Activated naive CD4-positive, alpha-beta T cell treated with anti-CD3 and anti-CD28 coated beads, Interleukin-2, amount 50 U/mL, for 72 hours (primary cell): ENCODE results near the gene PTPRT. TPM values are rescaled to one million over a fixed set of nuclear protein-coding genes. Genes with fewer than 3 reads are reported as not detected.

ENCODE experiments used
- ATAC-seq, 2 donors: fragments of 150-1000 bp; cut with Tn5 transposase; 2 replicates each; pipeline ENCODE4 v1.10.0; 2021; ENCODE audit warnings: mild to moderate bottlenecking in 2 of 2, moderate library complexity in 2 of 2
- DNase-seq, 2 donors: peaks; one replicate each; pipeline ENCODE4 v3.0.0; 2021 to 2022; ENCODE audit warnings: low spot score in 2 of 2
- H3K27ac Mint-ChIP-seq, 2 donors: one replicate each; pipeline ENCODE4 v1.8.0; 2022; ENCODE audit warnings: mild to moderate bottlenecking in 2 of 2, mixed read lengths in 2 of 2
- H3K36me3 Mint-ChIP-seq, 2 donors: one replicate each; pipeline ENCODE4 v1.8.0; 2022; ENCODE audit warnings: mixed read lengths in 2 of 2
- H3K9me3 Mint-ChIP-seq, 2 donors: one replicate each; pipeline ENCODE4 v1.8.0; 2022; ENCODE audit warnings: mixed read lengths in 2 of 2
- total RNA-seq, 2 donors: library from RNA; stranded (reverse); gene quantifications; one replicate each; pipeline ENCODE4 v1.2.3, GENCODE V29; 2022

Gene PTPRT
- total RNA-seq, 2 donors from 2014 or later, result not detected

DNA sequence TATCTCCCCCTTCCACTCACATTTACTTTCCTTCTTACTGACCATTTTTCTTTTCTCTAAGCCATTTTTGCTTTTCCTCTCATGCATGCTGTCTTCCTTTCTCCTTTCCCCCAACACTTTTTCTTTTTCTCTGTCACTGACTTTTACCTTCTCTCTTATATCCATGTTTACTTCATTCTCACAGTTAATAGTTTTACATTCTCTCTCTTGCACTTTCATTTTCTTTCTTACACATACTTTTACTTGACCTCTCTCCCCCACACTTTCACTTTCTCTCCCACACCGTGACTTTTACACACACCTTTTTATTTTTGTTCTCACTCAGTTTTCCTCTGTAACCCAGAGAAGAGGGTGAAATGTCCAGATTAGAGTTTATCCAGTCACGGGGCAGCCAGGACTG lies 636.3 kb downstream of the PTPRT start:
- peaks cover 0 to 12% of the 10 kb centered on the region in 2 donors for H3K9me3 Mint-ChIP-seq
- no peak for DNase-seq
- ATAC-seq, result no peak
- no peaks in the 10 kb centered on the region for H3K36me3 Mint-ChIP-seq
- no peak overlapping the region for H3K27ac Mint-ChIP-seq

DNA sequence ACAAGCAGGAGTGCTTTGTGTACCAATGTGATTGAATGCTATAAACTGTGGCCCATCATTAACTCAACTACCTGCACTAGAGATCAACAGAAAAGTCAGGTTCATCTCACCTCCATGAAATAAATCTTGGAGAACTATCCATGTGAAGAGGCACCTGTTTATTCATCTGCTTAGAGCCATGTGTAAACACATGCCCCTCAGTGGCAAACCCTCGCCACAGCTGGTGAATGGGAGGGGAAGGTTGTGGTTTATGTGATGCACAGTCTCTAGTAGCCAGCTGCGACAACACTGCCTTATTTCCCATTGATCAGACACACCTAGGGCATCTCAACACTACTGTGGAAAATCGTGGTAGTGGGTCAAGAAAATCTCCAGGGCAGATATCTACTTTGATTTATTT lies 640.2 kb downstream of the PTPRT start:
- Mint-ChIP-seq H3K9me3 (peaks cover 0 to 7% of the 10 kb centered on the region in 2 donors), H3K27ac (no peak overlapping the region), H3K36me3 (no peaks in the 10 kb centered on the region)
- ATAC-seq (no peak), DNase-seq (no peak)

DNA sequence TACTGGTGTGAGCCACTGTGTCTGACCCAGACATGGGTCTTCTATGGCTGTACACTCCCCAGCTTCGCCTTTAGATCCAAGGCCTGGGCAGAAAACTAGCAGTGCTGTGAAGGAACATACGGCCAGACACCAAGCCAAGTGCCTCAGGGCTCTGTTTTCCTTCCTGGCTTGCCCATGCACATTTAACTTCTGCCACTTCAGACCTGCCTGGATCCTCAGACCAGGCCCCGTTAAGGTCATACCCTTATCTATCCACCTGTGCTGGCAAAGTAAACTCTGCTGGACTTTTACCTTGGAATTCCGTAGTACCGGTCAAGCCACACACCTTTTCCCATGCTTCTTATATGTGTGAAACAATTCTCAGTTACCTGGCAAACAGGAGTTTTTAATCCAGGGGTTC lies 644.8 kb downstream of the PTPRT start:
- H3K9me3 Mint-ChIP-seq, result peaks cover 0 to 7% of the 10 kb centered on the region in 2 donors
- H3K27ac Mint-ChIP-seq, result no peak overlapping the region
- DNase-seq (no peak), ATAC-seq (no peak)
- no peaks in the 10 kb centered on the region for H3K36me3 Mint-ChIP-seq

- no peak for ATAC-seq
- no peak overlapping the region for H3K27ac Mint-ChIP-seq
- no peaks in the 10 kb centered on the region for H3K36me3 Mint-ChIP-seq
- H3K9me3 Mint-ChIP-seq, result peaks cover 3 to 4% of the 10 kb centered on the region in 2 donors
- no peak for DNase-seq
These were observed 656.9 kb downstream of the PTPRT start for GRCh38 chr20:42532831-42533230.

GRCh38 chr20:42531508-42531961 lies 658.2 kb downstream of the PTPRT start:
- Mint-ChIP-seq H3K9me3 (peaks cover 3 to 4% of the 10 kb centered on the region in 2 donors), H3K36me3 (no peaks in the 10 kb centered on the region), H3K27ac (no peak overlapping the region)
- DNase-seq, result no peak
- no peak for ATAC-seq

GRCh38 chr20:42530855-42531448 lies 658.8 kb downstream of the PTPRT start:
- H3K27ac Mint-ChIP-seq, result no peak overlapping the region
- no peak for ATAC-seq
- peaks cover 3 to 4% of the 10 kb centered on the region in 2 donors for H3K9me3 Mint-ChIP-seq
- DNase-seq, result no peak
- H3K36me3 Mint-ChIP-seq, result no peaks in the 10 kb centered on the region

- ATAC-seq (no peak), DNase-seq (no peak)
- Mint-ChIP-seq H3K9me3 (peaks cover 3 to 4% of the 10 kb centered on the region in 2 donors), H3K36me3 (no peaks in the 10 kb centered on the region), H3K27ac (no peak overlapping the region)
These were observed 659.5 kb downstream of the PTPRT start for GRCh38 chr20:42530191-42530590.

GRCh38 chr20:42524058-42524457 lies 665.6 kb downstream of the PTPRT start:
- no peak overlapping the region for H3K27ac Mint-ChIP-seq
- ATAC-seq (no peak), DNase-seq (no peak)
- H3K36me3 Mint-ChIP-seq, result no peaks in the 10 kb centered on the region
- peaks cover 9% of the 10 kb centered on the region in 2 donors for H3K9me3 Mint-ChIP-seq

DNA sequence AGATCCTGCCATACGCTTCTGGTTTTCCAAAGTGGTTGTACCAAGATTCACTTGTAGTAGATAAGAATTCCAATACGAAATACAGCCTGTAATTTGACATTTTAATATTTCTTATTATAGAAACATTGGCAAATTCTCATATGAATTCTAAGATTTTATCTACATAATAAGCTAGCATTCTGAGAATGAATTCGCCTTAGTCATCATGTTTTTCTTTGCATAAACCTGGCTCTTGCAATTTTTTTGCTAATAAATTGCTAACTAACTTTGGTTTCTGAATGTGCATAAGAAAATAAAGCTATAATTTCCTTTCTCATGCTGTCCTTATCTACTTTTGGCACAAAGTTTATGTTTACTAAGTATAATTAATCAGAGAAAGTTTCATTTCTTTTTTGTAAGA lies 673.0 kb downstream of the PTPRT start:
- H3K27ac Mint-ChIP-seq, result no peak overlapping the region
- H3K36me3 Mint-ChIP-seq, result no peaks in the 10 kb centered on the region
- ATAC-seq (no peak), DNase-seq (no peak)
- no peaks in the 10 kb centered on the region for H3K9me3 Mint-ChIP-seq

DNA sequence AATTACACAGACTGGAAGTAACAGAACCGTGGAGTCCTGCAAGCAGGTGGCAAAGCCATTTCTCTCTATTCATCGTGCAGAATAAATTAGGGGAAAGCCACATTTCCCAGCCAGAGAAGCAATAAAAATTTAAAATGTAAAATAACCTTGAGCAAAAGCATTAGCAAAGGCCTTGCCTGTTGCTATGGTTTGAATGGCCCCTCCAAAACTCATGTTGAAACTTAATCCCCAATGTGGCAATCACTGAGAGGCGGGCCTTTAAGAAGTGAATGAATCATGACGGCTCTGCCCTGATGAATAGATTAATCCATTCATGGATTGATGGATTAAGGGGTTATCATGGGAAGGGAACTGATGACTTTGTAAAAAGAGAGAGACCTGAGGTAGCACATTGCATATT lies 679.0 kb downstream of the PTPRT start:
- Mint-ChIP-seq H3K27ac (no peak overlapping the region), H3K9me3 (peaks cover 0 to 3% of the 10 kb centered on the region in 2 donors), H3K36me3 (no peaks in the 10 kb centered on the region)
- DNase-seq (no peak), ATAC-seq (no peak)

- H3K36me3 Mint-ChIP-seq, result no peaks in the 10 kb centered on the region
- ATAC-seq (no peak), DNase-seq (no peak)
- peaks cover 0 to 11% of the 10 kb centered on the region in 2 donors for H3K9me3 Mint-ChIP-seq
- H3K27ac Mint-ChIP-seq, result no peak overlapping the region
These were observed 681.8 kb downstream of the PTPRT start for GRCh38 chr20:42507874-42508273.

DNA sequence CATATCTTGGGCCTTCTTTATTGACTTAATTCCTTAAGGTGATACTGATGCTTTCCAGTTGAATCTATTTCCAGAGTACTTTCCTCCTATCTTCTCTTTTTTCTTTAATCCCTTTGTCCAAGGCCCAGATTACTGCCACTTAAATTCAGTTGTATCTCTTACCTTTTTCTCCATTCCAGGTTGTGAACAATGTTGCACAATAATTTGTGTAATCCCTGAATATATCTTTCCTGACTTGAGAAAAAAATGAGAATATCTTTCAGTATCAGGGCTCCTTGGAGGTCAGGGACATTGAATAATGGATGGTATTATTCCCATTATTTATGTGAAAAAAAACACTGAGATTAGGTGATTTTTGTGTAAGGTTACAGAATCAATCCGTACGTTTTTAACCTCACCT lies 683.3 kb downstream of the PTPRT start:
- ATAC-seq (no peak), DNase-seq (no peak)
- Mint-ChIP-seq H3K9me3 (peaks cover 0 to 11% of the 10 kb centered on the region in 2 donors), H3K36me3 (no peaks in the 10 kb centered on the region), H3K27ac (no peak overlapping the region)

GRCh38 chr20:42502591-42502990 lies 687.1 kb downstream of the PTPRT start:
- no peak for DNase-seq
- Mint-ChIP-seq H3K9me3 (peaks cover 0 to 14% of the 10 kb centered on the region in 2 donors), H3K36me3 (no peaks in the 10 kb centered on the region), H3K27ac (no peak overlapping the region)
- no peak for ATAC-seq

DNA sequence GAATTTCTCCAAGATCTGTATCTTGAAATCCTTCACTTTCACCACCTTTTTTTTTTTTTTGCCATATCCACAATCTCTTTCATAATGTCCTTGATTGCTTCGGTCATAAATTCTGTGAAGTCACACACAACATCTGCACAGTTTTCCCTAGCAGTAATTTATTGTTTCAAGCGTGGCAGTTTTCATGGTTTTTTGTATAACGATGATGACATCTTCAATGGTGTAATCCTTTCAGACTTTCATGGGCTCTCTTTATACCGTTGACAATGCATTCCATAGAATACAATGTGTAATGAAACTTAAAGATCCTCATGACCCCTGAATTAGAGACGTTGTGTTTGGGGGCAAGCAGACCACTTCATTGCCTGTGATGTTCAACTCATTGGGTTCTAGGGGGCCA lies 693.1 kb downstream of the PTPRT start:
- H3K27ac Mint-ChIP-seq, result no peak overlapping the region
- ATAC-seq, result no peak
- DNase-seq, result no peak
- peaks cover 5 to 13% of the 10 kb centered on the region in 2 donors for H3K9me3 Mint-ChIP-seq
- H3K36me3 Mint-ChIP-seq, result no peaks in the 10 kb centered on the region

DNA sequence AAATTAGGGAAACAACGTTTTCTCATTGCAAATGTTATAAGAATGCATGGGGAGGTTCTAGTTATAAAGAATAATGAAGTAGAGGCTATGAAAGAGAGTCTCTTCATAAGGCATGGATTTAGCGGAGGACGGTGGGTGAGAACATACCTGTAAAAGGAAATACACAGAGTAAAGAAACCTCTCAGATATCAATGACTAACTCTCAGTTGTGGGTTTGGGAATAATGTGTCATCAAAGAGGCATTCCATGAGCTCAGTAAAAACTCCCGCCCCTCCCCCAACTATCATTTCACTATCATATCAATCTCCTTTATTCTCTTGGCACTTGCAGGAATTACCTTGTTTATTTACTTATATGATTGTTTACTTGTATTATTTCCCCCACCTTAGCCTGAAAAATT lies 695.4 kb downstream of the PTPRT start:
- DNase-seq (no peak), ATAC-seq (no peak)
- no peaks in the 10 kb centered on the region for H3K36me3 Mint-ChIP-seq
- peaks cover 9 to 13% of the 10 kb centered on the region in 2 donors for H3K9me3 Mint-ChIP-seq
- H3K27ac Mint-ChIP-seq, result no peak overlapping the region

DNA sequence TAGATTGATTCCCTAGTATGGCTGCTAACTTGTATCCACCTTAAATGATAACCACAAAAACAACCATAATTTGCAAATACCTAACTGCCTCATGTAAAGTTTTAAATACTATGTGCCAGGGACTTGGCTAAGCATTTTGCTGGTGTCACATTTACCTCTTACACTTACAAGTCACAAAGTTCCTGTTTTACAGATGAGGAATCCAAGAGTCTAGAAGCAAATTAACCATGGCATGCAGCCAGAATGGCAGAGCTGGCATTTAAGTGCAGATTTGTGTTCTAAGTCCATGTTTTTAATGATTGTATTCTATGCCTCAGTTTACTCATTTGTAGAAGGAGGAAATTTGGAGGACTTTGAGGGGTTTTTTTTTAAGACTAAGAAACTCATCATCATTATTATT lies 696.7 kb downstream of the PTPRT start:
- Mint-ChIP-seq H3K27ac (no peak overlapping the region), H3K36me3 (no peaks in the 10 kb centered on the region), H3K9me3 (peaks cover 7 to 9% of the 10 kb centered on the region in 2 donors)
- DNase-seq (no peak), ATAC-seq (no peak)

GRCh38 chr20:42492290-42492689 lies 697.4 kb downstream of the PTPRT start:
- ATAC-seq, result no peak
- Mint-ChIP-seq H3K36me3 (no peaks in the 10 kb centered on the region), H3K27ac (no peak overlapping the region), H3K9me3 (peaks cover 7 to 9% of the 10 kb centered on the region in 2 donors)
- no peak for DNase-seq

GRCh38 chr20:42485556-42485955 lies 704.1 kb downstream of the PTPRT start:
- no peak for DNase-seq
- ATAC-seq, result no peak
- Mint-ChIP-seq H3K36me3 (no peaks in the 10 kb centered on the region), H3K9me3 (peaks cover 4 to 14% of the 10 kb centered on the region in 2 donors), H3K27ac (no peak overlapping the region)
